ENCODE measurements around the gene CORIN.
"Not testable (repeated sequence)": the region's sequence is repeated elsewhere in the genome, so short reads cannot be mapped to it uniquely, and the experiment has no call there.

The CORIN gene

DNA sequence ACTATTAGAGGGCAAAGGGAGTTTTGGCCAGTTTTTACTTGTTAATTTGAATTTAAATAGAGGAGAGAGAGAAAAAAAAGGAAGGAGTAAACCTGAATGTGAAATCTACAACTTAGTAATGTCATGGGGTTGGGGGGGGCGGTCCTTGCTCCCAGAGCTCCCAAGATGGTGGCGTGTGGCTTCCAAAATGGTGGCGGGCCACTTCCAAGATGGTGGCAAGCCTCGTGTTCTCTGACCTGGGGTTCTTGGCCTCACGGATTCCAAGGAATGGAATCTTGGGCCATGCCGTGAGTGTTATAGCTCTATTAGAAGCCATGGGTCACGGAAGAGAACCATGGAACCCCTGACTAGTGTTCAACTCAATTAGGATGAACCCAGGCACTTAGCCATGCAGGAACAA is 287.5 kb downstream of the CORIN start:
- not testable (repeated sequence) for H3K36me3 Mint-ChIP-seq, H3K4me1 Mint-ChIP-seq, H3K27me3 Mint-ChIP-seq, H3K4me3 Mint-ChIP-seq, H3K27ac Mint-ChIP-seq, H3K9me3 Mint-ChIP-seq

All from activated naive CD4-positive, alpha-beta T cell treated with anti-CD3 and anti-CD28 coated beads, Interleukin-2, amount 50 U/mL, for 24 hours (primary cell).